SH-SY5Y (cell line): ENCODE data around the gene MACC1.

Source experiments
- GATA2 ChIP-seq: IDR thresholded peaks from 2 replicates; pipeline ENCODE4 v1.6.1; 2011; ENCODE audit warnings: mild to moderate bottlenecking, low read depth, low read length
- GATA3 ChIP-seq: IDR thresholded peaks from 2 replicates; pipeline ENCODE4 v1.6.1; 2011; ENCODE audit warnings: low read depth, mild to moderate bottlenecking, low read length, moderate library complexity

GRCh38 chr7:20237464-20238193 is 20.4 kb upstream of the MACC1 start:
- TF ChIP-seq GATA2 (no peak), GATA3 (no peak)
